H9 (cell line): Measurements from ENCODE around the gene TPPP2. TPM values are rescaled to one million over a fixed set of nuclear protein-coding genes. Genes with fewer than 3 reads are reported as not detected.

Experiments used
- DNase-seq: peaks from one replicate; pipeline ENCODE4 v3.0.0-alpha.2; 2017
- H2AFZ ChIP-seq: one replicate; pipeline ENCODE4 v1.6.1; 2013; ENCODE audit warnings: mild to moderate bottlenecking, low read length, control low read depth, moderate library complexity
- H2AK5ac ChIP-seq: 2 replicates; pipeline ENCODE4 v1.6.1; 2013; ENCODE audit warnings: low read length, control low read depth, mixed read lengths; ENCODE audit not compliant: insufficient read length
- H2BK120ac ChIP-seq: one replicate; pipeline ENCODE4 v1.6.1; 2013; ENCODE audit warnings: low read depth, mild to moderate bottlenecking, low read length, control low read depth, inconsistent platforms; ENCODE audit not compliant: poor library complexity, severe bottlenecking
- H2BK12ac ChIP-seq: 2 replicates; pipeline ENCODE4 v1.6.1; 2013; ENCODE audit warnings: low read length, control low read depth, mixed read lengths, low read depth; ENCODE audit not compliant: insufficient read length
- H2BK15ac ChIP-seq: 2 replicates; pipeline ENCODE4 v1.6.1; 2013; ENCODE audit warnings: low read depth, low read length, control low read depth
- H2BK20ac ChIP-seq: one replicate; pipeline ENCODE4 v1.6.1; 2013; ENCODE audit warnings: low read depth, mild to moderate bottlenecking, low read length, control low read depth, inconsistent platforms; ENCODE audit not compliant: poor library complexity, severe bottlenecking
- H2BK5ac ChIP-seq: 2 replicates; pipeline ENCODE4 v1.6.1; 2013; ENCODE audit warnings: low read length, control low read depth, mixed read lengths; ENCODE audit not compliant: insufficient read length
- H3K14ac ChIP-seq: 2 replicates; pipeline ENCODE4 v1.6.1; 2013; ENCODE audit warnings: low read length, control low read depth; ENCODE audit not compliant: insufficient read depth
- H3K18ac ChIP-seq: 2 replicates; pipeline ENCODE4 v1.6.1; 2013; ENCODE audit warnings: low read depth, mild to moderate bottlenecking, mixed read lengths, low read length, control low read depth; ENCODE audit not compliant: insufficient read length
- H3K23ac ChIP-seq: 2 replicates; pipeline ENCODE4 v1.6.1; 2013; ENCODE audit warnings: low read length, control low read depth, mixed read lengths, low read depth; ENCODE audit not compliant: insufficient read length
- H3K23me2 ChIP-seq: 2 replicates; pipeline ENCODE4 v1.6.1; 2013; ENCODE audit warnings: low read depth, mild to moderate bottlenecking, mixed read lengths, low read length, control low read depth; ENCODE audit not compliant: insufficient read length, poor library complexity, severe bottlenecking
- H3K27ac ChIP-seq: 2 replicates; pipeline ENCODE4 v1.5.1; 2013; ENCODE audit warnings: low read length, control low read depth, mixed read lengths, low read depth; ENCODE audit not compliant: insufficient read length
- H3K27me3 ChIP-seq: 2 replicates; pipeline ENCODE4 v1.6.1; 2013; ENCODE audit warnings: low read length, control low read depth, inconsistent platforms; ENCODE audit not compliant: insufficient read depth
- H3K4ac ChIP-seq: 2 replicates; pipeline ENCODE4 v1.6.1; 2013; ENCODE audit warnings: low read depth, mild to moderate bottlenecking, control low read depth, inconsistent platforms, low read length, moderate library complexity
- H3K4me1 ChIP-seq: 2 replicates; pipeline ENCODE4 v1.6.1; 2013; ENCODE audit warnings: low read length, control low read depth, inconsistent platforms; ENCODE audit not compliant: insufficient read depth
- H3K4me2 ChIP-seq: 2 replicates; pipeline ENCODE4 v1.6.1; 2013; ENCODE audit warnings: low read length, control low read depth, mixed read lengths; ENCODE audit not compliant: insufficient read length, insufficient read depth
- H3K56ac ChIP-seq: 2 replicates; pipeline ENCODE4 v1.6.1; 2013; ENCODE audit warnings: low read depth, mild to moderate bottlenecking, mixed read lengths, low read length, control low read depth; ENCODE audit not compliant: insufficient read length
- H3K79me1 ChIP-seq: 2 replicates; pipeline ENCODE4 v1.6.1; 2013; ENCODE audit warnings: low read depth, mild to moderate bottlenecking, moderate library complexity, low read length, control low read depth, inconsistent platforms; ENCODE audit not compliant: insufficient read depth, poor library complexity, severe bottlenecking
- H3K79me2 ChIP-seq: 2 replicates; pipeline ENCODE4 v1.6.1; 2013; ENCODE audit warnings: low read length, control low read depth, inconsistent platforms; ENCODE audit not compliant: insufficient read depth
- H3K9ac ChIP-seq: 2 replicates; pipeline ENCODE4 v1.6.1; 2013; ENCODE audit warnings: low read length, control low read depth, mixed read lengths; ENCODE audit not compliant: insufficient read length; ENCODE audit errors: extremely low read depth
- H3K9me3 ChIP-seq: one replicate; pipeline ENCODE4 v1.6.1; 2013; ENCODE audit warnings: low read depth, low read length, inconsistent platforms; ENCODE audit not compliant: control insufficient read depth
- H3T11ph ChIP-seq: one replicate; pipeline ENCODE4 v1.6.1; 2013; ENCODE audit warnings: mild to moderate bottlenecking, low read length, control low read depth, inconsistent platforms
- H4K20me1 ChIP-seq: one replicate; pipeline ENCODE4 v1.6.1; 2013; ENCODE audit not compliant: control insufficient read depth, insufficient read length, insufficient read depth
- H4K5ac ChIP-seq: 2 replicates; pipeline ENCODE4 v1.6.1; 2013; ENCODE audit warnings: low read depth, mild to moderate bottlenecking, mixed read lengths, low read length, control low read depth; ENCODE audit not compliant: insufficient read length
- H4K8ac ChIP-seq: replicated peaks from 2 replicates; pipeline ENCODE4 v1.6.1; 2013; ENCODE audit warnings: low read length, control low read depth, mixed read lengths, low read depth; ENCODE audit not compliant: insufficient read length
- H4K91ac ChIP-seq: 2 replicates; pipeline ENCODE4 v1.6.1; 2013; ENCODE audit warnings: low read depth, mild to moderate bottlenecking, moderate library complexity, mixed read lengths, low read length, control low read depth; ENCODE audit not compliant: insufficient read length
- H3K27ac Mint-ChIP-seq, 3 experiments: 2 replicates in 2 of 3; 3 replicates in 1 of 3; pipeline ENCODE4 v1.8.0; 2020 to 2021; ENCODE audit warnings: mixed read lengths in 3 of 3, mild to moderate bottlenecking in 1 of 3, moderate library complexity in 1 of 3
- H3K27me3 Mint-ChIP-seq: 2 replicates; pipeline ENCODE4 v1.8.0; 2021; ENCODE audit warnings: low read depth, mild to moderate bottlenecking, moderate library complexity, mixed read lengths
- H3K36me3 Mint-ChIP-seq, 3 experiments: 2 replicates in 2 of 3; 3 replicates in 1 of 3; pipeline ENCODE4 v1.8.0; 2020 to 2021; ENCODE audit warnings: low read depth in 3 of 3, mixed read lengths in 3 of 3; ENCODE audit not compliant: insufficient read depth in 1 of 3
- H3K4me1 Mint-ChIP-seq, 2 experiments: 2 replicates each; pipeline ENCODE4 v1.8.0; 2020; ENCODE audit warnings: mixed read lengths in 2 of 2
- H3K4me3 Mint-ChIP-seq, 2 experiments: 2 replicates in 1 of 2; 3 replicates in 1 of 2; pipeline ENCODE4 v1.8.0; 2020 to 2021; ENCODE audit warnings: mild to moderate bottlenecking in 2 of 2, mixed read lengths in 2 of 2, moderate library complexity in 1 of 2
- H3K9me3 Mint-ChIP-seq, 2 experiments: 2 replicates in 1 of 2; 3 replicates in 1 of 2; pipeline ENCODE4 v1.8.0; 2020; ENCODE audit warnings: mild to moderate bottlenecking in 2 of 2, mixed read lengths in 2 of 2, moderate library complexity in 1 of 2
- WGBS: extraction: QIAGEN DNeasy Blood & Tissue Kit; methylation state at CpG from one replicate; pipeline ENCODE4 v1.1.7; 2013; ENCODE audit warnings: missing lambda C conversion rate, low lambda C conversion rate, mixed read lengths; ENCODE audit not compliant: insufficient read length; ENCODE audit errors: extremely low coverage; 5-methylcytosine and 5-hydroxymethylcytosine counted together
- total RNA-seq: library from RNA; stranded (reverse); gene quantifications from 2 replicates; pipeline ENCODE4 v1.2.1, GENCODE V29; 2021
- TF ChIP-seq, protein P1 (sequence below): fragments of 200-600 bp; sonication (generic); conservative IDR thresholded peaks from 3 replicates; pipeline ENCODE4 v1.8.0; 2021; ENCODE audit warnings: antibody characterized with exemption, mild to moderate bottlenecking

The TPPP2 gene
- total RNA-seq, 1 experiment from 2014 or later, result not detected

DNA sequence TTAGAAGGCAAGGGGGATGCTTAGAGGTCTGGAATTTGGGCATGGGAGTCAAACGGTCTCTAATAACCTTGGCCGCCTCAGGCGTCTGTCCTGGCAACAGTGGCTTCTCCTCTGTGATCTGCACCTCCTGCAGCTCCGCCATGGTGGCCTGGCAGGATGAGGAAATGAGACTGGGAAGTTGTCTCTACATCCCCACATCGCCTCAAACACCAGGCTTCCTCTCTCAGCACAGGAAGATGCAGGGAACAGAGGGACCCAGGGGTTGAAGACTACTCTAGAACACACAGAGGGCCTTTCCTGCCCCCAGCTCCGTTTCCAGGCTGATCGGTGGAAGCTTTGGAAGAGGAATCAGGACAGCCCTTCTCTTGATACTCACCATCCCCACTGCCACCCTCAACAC, 6.8 kb upstream of the TPPP2 start:
- Histone ChIP-seq H3K14ac (no peak overlapping the region), H3K79me2 (no peaks in the 10 kb centered on the region), H3K27ac (no peak overlapping the region), H3K4ac (no peak overlapping the region), H2BK120ac (no peak overlapping the region), H3K9ac (no peak overlapping the region), H3K23me2 (peaks cover 12% of the 10 kb centered on the region), H4K91ac (no peak overlapping the region), H3K9me3 (no peaks in the 10 kb centered on the region), H2BK12ac (no peak overlapping the region), H3T11ph (no peak overlapping the region), H3K18ac (no peak overlapping the region), H2AK5ac (no peak overlapping the region), H3K4me2 (no peak overlapping the region), H2AFZ (no peak overlapping the region), H2BK20ac (no peak overlapping the region), H3K79me1 (no peaks in the 10 kb centered on the region), H4K20me1 (no peaks in the 10 kb centered on the region), H4K5ac (no peak overlapping the region), H3K27me3 (peaks cover 8% of the 10 kb centered on the region; the same call in 1 of the 2 replicates), H4K8ac (no peak overlapping the region), H3K4me1 (peaks cover 4% of the 10 kb centered on the region; the same call in 1 of the 2 replicates), H3K56ac (no peak overlapping the region), H2BK15ac (no peak overlapping the region), H3K23ac (no peak overlapping the region), H2BK5ac (no peak overlapping the region)
- TF ChIP-seq, protein P1, sequence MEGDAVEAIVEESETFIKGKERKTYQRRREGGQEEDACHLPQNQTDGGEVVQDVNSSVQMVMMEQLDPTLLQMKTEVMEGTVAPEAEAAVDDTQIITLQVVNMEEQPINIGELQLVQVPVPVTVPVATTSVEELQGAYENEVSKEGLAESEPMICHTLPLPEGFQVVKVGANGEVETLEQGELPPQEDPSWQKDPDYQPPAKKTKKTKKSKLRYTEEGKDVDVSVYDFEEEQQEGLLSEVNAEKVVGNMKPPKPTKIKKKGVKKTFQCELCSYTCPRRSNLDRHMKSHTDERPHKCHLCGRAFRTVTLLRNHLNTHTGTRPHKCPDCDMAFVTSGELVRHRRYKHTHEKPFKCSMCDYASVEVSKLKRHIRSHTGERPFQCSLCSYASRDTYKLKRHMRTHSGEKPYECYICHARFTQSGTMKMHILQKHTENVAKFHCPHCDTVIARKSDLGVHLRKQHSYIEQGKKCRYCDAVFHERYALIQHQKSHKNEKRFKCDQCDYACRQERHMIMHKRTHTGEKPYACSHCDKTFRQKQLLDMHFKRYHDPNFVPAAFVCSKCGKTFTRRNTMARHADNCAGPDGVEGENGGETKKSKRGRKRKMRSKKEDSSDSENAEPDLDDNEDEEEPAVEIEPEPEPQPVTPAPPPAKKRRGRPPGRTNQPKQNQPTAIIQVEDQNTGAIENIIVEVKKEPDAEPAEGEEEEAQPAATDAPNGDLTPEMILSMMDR, result no peak
- no CpG with 5 or more reads among the region's 7 CpGs for WGBS
- Mint-ChIP-seq H3K27ac (no peak overlapping the region), H3K36me3 (peaks cover 6 to 21% (median 6%) of the 10 kb centered on the region in 3 experiments; a peak in 3 of 7 replicates), H3K4me1 (peaks cover 35 to 41% of the 10 kb centered on the region in 2 experiments), H3K27me3 (peaks cover 55% of the 10 kb centered on the region), H3K4me3 (no peak overlapping the region; a peak in 2 of 5 replicates), H3K9me3 (no peaks in the 10 kb centered on the region)
- DNase-seq, result peak; percentile 25
